Mesendoderm (in vitro differentiated cells): ENCODE measurements around the gene CAMKMT.

Source experiments
- DNase-seq: peaks from one replicate; pipeline ENCODE4 v3.0.0; 2013
- H2AK5ac ChIP-seq: 2 replicates; pipeline ENCODE4 v1.6.1; 2013; ENCODE audit warnings: low read length, inconsistent platforms
- H2BK120ac ChIP-seq: 2 replicates; pipeline ENCODE4 v1.6.1; 2013; ENCODE audit warnings: low read depth, mild to moderate bottlenecking, low read length, moderate library complexity, mixed read lengths
- H2BK15ac ChIP-seq: replicated peaks from 2 replicates; pipeline ENCODE4 v1.6.1; 2013; ENCODE audit warnings: low read depth, mild to moderate bottlenecking, moderate library complexity
- H2BK5ac ChIP-seq: 2 replicates; pipeline ENCODE4 v1.6.1; 2013; ENCODE audit warnings: low read length, inconsistent platforms
- H3K18ac ChIP-seq: 2 replicates; pipeline ENCODE4 v1.6.1; 2013; ENCODE audit warnings: mild to moderate bottlenecking, low read length, mixed read lengths
- H3K23ac ChIP-seq: one replicate; pipeline ENCODE4 v1.6.1; 2013; ENCODE audit warnings: low read length
- H3K27ac ChIP-seq: 2 replicates; pipeline ENCODE4 v1.5.1; 2013; ENCODE audit warnings: low read depth, mild to moderate bottlenecking, inconsistent platforms, low read length, moderate library complexity
- H3K27me3 ChIP-seq: 2 replicates; pipeline ENCODE4 v1.6.1; 2013; ENCODE audit warnings: low read length, control low read depth, mild to moderate bottlenecking, inconsistent platforms; ENCODE audit not compliant: insufficient read depth, poor library complexity
- H3K36me3 ChIP-seq: 2 replicates; pipeline ENCODE4 v1.6.1; 2013; ENCODE audit warnings: low read length, inconsistent platforms; ENCODE audit not compliant: control insufficient read depth, insufficient read depth
- H3K4ac ChIP-seq: one replicate; pipeline ENCODE4 v1.6.1; 2013; ENCODE audit warnings: low read depth, mild to moderate bottlenecking, low read length, moderate library complexity
- H3K4me1 ChIP-seq: 2 replicates; pipeline ENCODE4 v1.6.1; 2013; ENCODE audit warnings: low read depth, low read length, inconsistent platforms; ENCODE audit not compliant: control insufficient read depth
- H3K4me2 ChIP-seq: 2 replicates; pipeline ENCODE4 v1.6.1; 2013; ENCODE audit warnings: low read length
- H3K4me3 ChIP-seq: 2 replicates; pipeline ENCODE4 v1.5.1; 2013; ENCODE audit warnings: mild to moderate bottlenecking, low read length
- H3K56ac ChIP-seq: one replicate; pipeline ENCODE4 v1.6.1; 2013; ENCODE audit warnings: low read length
- H3K79me1 ChIP-seq: 2 replicates; pipeline ENCODE4 v1.6.1; 2013; ENCODE audit warnings: low read length, inconsistent platforms
- H3K79me2 ChIP-seq: 2 replicates; pipeline ENCODE4 v1.6.1; 2013; ENCODE audit warnings: mild to moderate bottlenecking, low read length; ENCODE audit not compliant: control insufficient read depth, insufficient read depth
- H3K9ac ChIP-seq: 2 replicates; pipeline ENCODE4 v1.6.1; 2013; ENCODE audit warnings: low read length, inconsistent platforms
- H4K5ac ChIP-seq: one replicate; pipeline ENCODE4 v1.6.1; 2013; ENCODE audit warnings: low read length
- H4K8ac ChIP-seq: one replicate; pipeline ENCODE4 v1.6.1; 2013; ENCODE audit warnings: low read depth, mild to moderate bottlenecking, control low read depth, low read length, moderate library complexity
- WGBS: extraction: QIAGEN DNeasy Blood & Tissue Kit; methylation state at CpG from one replicate; pipeline ENCODE4 v1.1.7; 2013; ENCODE audit warnings: low lambda C conversion rate, missing lambda C conversion rate; ENCODE audit not compliant: insufficient coverage; ENCODE audit errors: extremely low coverage; 5-methylcytosine and 5-hydroxymethylcytosine counted together

CAMKMT gene

GRCh38 chr2:44801841-44802776, 440.4 kb downstream of the CAMKMT start:
- peaks cover 9% of the 10 kb centered on the region for H3K4me1 ChIP-seq
- H3K27me3 ChIP-seq = peaks cover 10% of the 10 kb centered on the region
- H2BK120ac ChIP-seq = peak overlapping the region; percentile 61
- no CpG with 5 or more reads among the region's 67 CpGs for WGBS
- H3K18ac ChIP-seq = peak overlapping the region; percentile 78
- peak overlapping the region; percentile 6 for H3K4me3 ChIP-seq
- peak; percentile 40 for DNase-seq
- H4K5ac ChIP-seq = no peak overlapping the region
- H3K4me2 ChIP-seq = peak overlapping the region; percentile 48
- no peak overlapping the region for H3K23ac ChIP-seq
- no peak overlapping the region for H2BK15ac ChIP-seq
- H2AK5ac ChIP-seq = no peak overlapping the region
- H2BK5ac ChIP-seq = no peak overlapping the region
- H4K8ac ChIP-seq = peak overlapping the region; percentile 58
- H3K27ac ChIP-seq = peak overlapping the region; percentile 73
- no peaks in the 10 kb centered on the region for H3K36me3 ChIP-seq
- H3K79me2 ChIP-seq = no peaks in the 10 kb centered on the region
- H3K79me1 ChIP-seq = no peaks in the 10 kb centered on the region
- peak overlapping the region; percentile 51 for H3K9ac ChIP-seq
- H3K4ac ChIP-seq = peak overlapping the region; percentile 40
- peak overlapping the region; percentile 75 for H3K56ac ChIP-seq

GRCh38 chr2:44802777-44803424, 441.2 kb downstream of the CAMKMT start:
- no peak overlapping the region for H3K4ac ChIP-seq
- peak overlapping the region; percentile 33 for H3K27ac ChIP-seq
- H3K79me1 ChIP-seq = no peaks in the 10 kb centered on the region
- H3K23ac ChIP-seq = no peak overlapping the region
- H2BK5ac ChIP-seq = no peak overlapping the region
- peaks cover 12% of the 10 kb centered on the region for H3K27me3 ChIP-seq
- H3K9ac ChIP-seq = no peak overlapping the region
- peak; percentile 97 for DNase-seq
- H3K4me3 ChIP-seq = peak overlapping the region; percentile 6
- peak overlapping the region; percentile 35 for H3K4me2 ChIP-seq
- peaks cover 9% of the 10 kb centered on the region for H3K4me1 ChIP-seq
- peak overlapping the region; percentile 78 for H3K18ac ChIP-seq
- H3K56ac ChIP-seq = peak overlapping the region; percentile 59
- H4K5ac ChIP-seq = no peak overlapping the region
- peak overlapping the region; percentile 30 for H4K8ac ChIP-seq
- WGBS = no CpG with 5 or more reads among the region's 27 CpGs
- no peaks in the 10 kb centered on the region for H3K36me3 ChIP-seq
- H2AK5ac ChIP-seq = no peak overlapping the region
- peak overlapping the region; percentile 61 for H2BK120ac ChIP-seq
- no peak overlapping the region for H2BK15ac ChIP-seq
- no peaks in the 10 kb centered on the region for H3K79me2 ChIP-seq

GRCh38 chr2:44804406-44805265, 442.9 kb downstream of the CAMKMT start:
- WGBS = no CpG with 5 or more reads among the region's 12 CpGs

GRCh38 chr2:44805401-44806235, 443.9 kb downstream of the CAMKMT start:
- Histone ChIP-seq H2BK5ac (no peak overlapping the region), H2BK15ac (no peak overlapping the region), H2BK120ac (no peak overlapping the region), H4K8ac (no peak overlapping the region), H3K56ac (no peak overlapping the region), H3K18ac (no peak overlapping the region), H3K27me3 (peaks cover 10% of the 10 kb centered on the region), H3K79me2 (no peaks in the 10 kb centered on the region), H3K36me3 (no peaks in the 10 kb centered on the region), H3K79me1 (no peaks in the 10 kb centered on the region), H3K4ac (no peak overlapping the region), H4K5ac (no peak overlapping the region), H3K4me2 (no peak overlapping the region), H3K27ac (peak overlapping the region; percentile 33), H3K23ac (no peak overlapping the region), H2AK5ac (no peak overlapping the region), H3K4me1 (peaks cover 9% of the 10 kb centered on the region), H3K4me3 (no peak overlapping the region), H3K9ac (no peak overlapping the region)
- DNase-seq = peak; percentile 66
- no CpG with 5 or more reads among the region's 16 CpGs for WGBS

More at GRCh38 chr2:44804406-44805265, 442.9 kb downstream of the CAMKMT start:
- peak overlapping the region; percentile 70 for H3K18ac ChIP-seq
- peak; percentile 82 for DNase-seq
- H3K79me1 ChIP-seq = no peaks in the 10 kb centered on the region
- H3K4me3 ChIP-seq = no peak overlapping the region
- H3K9ac ChIP-seq = no peak overlapping the region
- no peak overlapping the region for H3K4me2 ChIP-seq
- H2AK5ac ChIP-seq = no peak overlapping the region
- H4K5ac ChIP-seq = no peak overlapping the region
- H3K36me3 ChIP-seq = no peaks in the 10 kb centered on the region
- H3K23ac ChIP-seq = no peak overlapping the region
- H2BK15ac ChIP-seq = no peak overlapping the region
- no peak overlapping the region for H2BK5ac ChIP-seq
- H3K4me1 ChIP-seq = peaks cover 9% of the 10 kb centered on the region
- H3K79me2 ChIP-seq = no peaks in the 10 kb centered on the region
- H3K27ac ChIP-seq = peak overlapping the region; percentile 48
- H3K56ac ChIP-seq = no peak overlapping the region
- peaks cover 12% of the 10 kb centered on the region for H3K27me3 ChIP-seq
- H2BK120ac ChIP-seq = peak overlapping the region; percentile 76
- no peak overlapping the region for H3K4ac ChIP-seq
- no peak overlapping the region for H4K8ac ChIP-seq
